ENCODE measurements around the gene PMPCA. TPM values are rescaled to one million over a fixed set of nuclear protein-coding genes. Genes with fewer than 3 reads are reported as not detected.

The PMPCA gene
- total RNA-seq, 4 donors from 2014 or later, result 28.8 to 48.2 (median 39.0) TPM

- Histone ChIP-seq H3K4me3 (replicated peaks in 1 of 3) (no peak overlapping the region), H3K36me3 (peaks cover 95% of the 10 kb centered on the region in 2 donors), H3K9me3 (no peaks in the 10 kb centered on the region), H3K27me3 (no peaks in the 10 kb centered on the region), H3K27ac (no peak overlapping the region), H3K4me1 (no peaks in the 10 kb centered on the region)
- WGBS, 2 donors, result 93 to 97% methylated on average over 24 to 28 of the region's 28 CpGs
- DNase-seq, result no peak
- intact Hi-C loops (cut with DNase I), result no loop called here
- no peak for TF ChIP-seq CTCF (IDR thresholded peaks at IDR 0.05)
- TF ChIP-seq POLR2A (IDR thresholded peaks at IDR 0.05), result no peak
Observed at GRCh38 chr9:136459425-136459824, 49.0 kb downstream of the PMPCA start.

- H3K27ac ChIP-seq, result no peak overlapping the region
- H3K36me3 ChIP-seq, result peaks cover 95% of the 10 kb centered on the region in 2 donors
- WGBS, 2 donors, result 95 to 96% methylated on average over 22 to 23 of the region's 23 CpGs
- H3K27me3 ChIP-seq, result no peaks in the 10 kb centered on the region
- H3K4me1 ChIP-seq, result no peaks in the 10 kb centered on the region
- intact Hi-C loops (cut with DNase I), result no loop called here
- DNase-seq, result no peak
- TF ChIP-seq POLR2A (IDR thresholded peaks at IDR 0.05) (no peak), CTCF (IDR thresholded peaks at IDR 0.05) (no peak)
- H3K9me3 ChIP-seq, result no peaks in the 10 kb centered on the region
- H3K4me3 ChIP-seq (replicated peaks in 1 of 3), result no peak overlapping the region
Observed at GRCh38 chr9:136460772-136461325, 50.4 kb downstream of the PMPCA start.

- Histone ChIP-seq H3K9me3 (no peaks in the 10 kb centered on the region), H3K36me3 (peaks cover 91 to 95% of the 10 kb centered on the region in 2 donors), H3K27me3 (no peaks in the 10 kb centered on the region), H3K4me3 (replicated peaks in 1 of 3) (no peak overlapping the region), H3K4me1 (no peaks in the 10 kb centered on the region), H3K27ac (no peak overlapping the region)
- TF ChIP-seq POLR2A (IDR thresholded peaks at IDR 0.05), result no peak
- no peak for TF ChIP-seq CTCF (IDR thresholded peaks at IDR 0.05)
- 94 to 95% methylated on average over 11 to 17 of the region's 17 CpGs for WGBS, 2 donors
- intact Hi-C loops (cut with DNase I), result no loop called here
- no peak for DNase-seq
Observed at GRCh38 chr9:136462664-136463063, 52.2 kb downstream of the PMPCA start.

GRCh38 chr9:136463578-136463977 lies 53.1 kb downstream of the PMPCA start:
- WGBS, 2 donors, result 91 to 95% methylated on average over 12 to 14 of the region's 14 CpGs
- H3K9me3 ChIP-seq, result no peaks in the 10 kb centered on the region
- TF ChIP-seq CTCF (IDR thresholded peaks at IDR 0.05), result no peak
- no peak for TF ChIP-seq POLR2A (IDR thresholded peaks at IDR 0.05)
- H3K4me3 ChIP-seq (replicated peaks in 1 of 3), result no peak overlapping the region
- intact Hi-C loops (cut with DNase I), result no loop called here
- H3K4me1 ChIP-seq, result no peaks in the 10 kb centered on the region
- no peak overlapping the region for H3K27ac ChIP-seq
- no peak for DNase-seq
- H3K27me3 ChIP-seq, result no peaks in the 10 kb centered on the region
- peaks cover 90 to 95% of the 10 kb centered on the region in 2 donors for H3K36me3 ChIP-seq

GRCh38 chr9:136464241-136464640 lies 53.8 kb downstream of the PMPCA start:
- no peak for DNase-seq
- TF ChIP-seq POLR2A (IDR thresholded peaks at IDR 0.05) (no peak), CTCF (IDR thresholded peaks at IDR 0.05) (no peak)
- peaks cover 84 to 94% of the 10 kb centered on the region in 2 donors for H3K36me3 ChIP-seq
- H3K27ac ChIP-seq, result no peak overlapping the region
- intact Hi-C loops (cut with DNase I), result no loop called here
- H3K4me1 ChIP-seq, result no peaks in the 10 kb centered on the region
- H3K27me3 ChIP-seq, result no peaks in the 10 kb centered on the region
- no peak overlapping the region for H3K4me3 ChIP-seq (replicated peaks in 1 of 3)
- no peaks in the 10 kb centered on the region for H3K9me3 ChIP-seq
- whole genome bisulfite sequencing, 2 donors, result 90 to 94% methylated on average over 6 of the region's 6 CpGs
